Tibial artery (tissue), 4 donors: ENCODE measurements around the gene IREB2.
A peak's percentile ranks its signal among the peaks of the same experiment; 100 is the strongest.
"Not testable (repeated sequence)": the region's sequence is repeated elsewhere in the genome, so short reads cannot be mapped to it uniquely, and the experiment has no call there.

ENCODE experiments used
- DNase-seq, 2 donors: peaks; one replicate each; pipeline ENCODE4 v3.0.0-alpha.2; 2019
- H3K27ac ChIP-seq, 2 donors: fragments of 200-600 bp; sonication (generic) in 1 of 2; 1 replicate in 1 of 2; 2 replicates in 1 of 2; pipeline ENCODE4 v1.5.1; 2018 to 2019; ENCODE audit warnings: mild to moderate bottlenecking in 1 of 2
- H3K27me3 ChIP-seq, 2 donors: fragments of 200-600 bp; sonication (generic) in 1 of 2; one replicate each; pipeline versions ENCODE4 v1.5.1 to v1.6.0; 2016 to 2019
- H3K36me3 ChIP-seq, 3 donors: fragments of 200-600 bp; sonication (generic) in 2 of 3; one replicate each; pipeline ENCODE4 v1.5.1; 2016 to 2019; ENCODE audit warnings: mild to moderate bottlenecking in 2 of 3
- H3K4me1 ChIP-seq, 4 donors: fragments of 200-600 bp; sonication (generic) in 2 of 4; 1 replicate in 3 of 4; 2 replicates in 1 of 4; pipeline ENCODE4 v1.5.1; 2016 to 2019
- H3K4me3 ChIP-seq, 2 donors: fragments of 200-600 bp; sonication (generic) in 1 of 2; 1 replicate in 1 of 2; 2 replicates in 1 of 2; pipeline ENCODE4 v1.5.1; 2018 to 2019; ENCODE audit warnings: mild to moderate bottlenecking in 2 of 2
- H3K9me3 ChIP-seq, 3 donors: fragments of 200-600 bp; sonication (generic) in 1 of 3; one replicate each; pipeline ENCODE4 v1.5.1; 2016 to 2019
- intact Hi-C: fragments of 100-400 bp; cut with DNase I; formaldehyde crosslinking; loops from one replicate; pipeline ENCODE4 v1.15.0; 2023; ENCODE audit warnings: low total_unique reads
- TF ChIP-seq, protein P1 (sequence below), 2 experiments: fragments of 200-600 bp in 1 of 2; fragments of 450-650 bp in 1 of 2; IDR thresholded peaks; one replicate each; pipeline ENCODE4 v1.5.1; 2017 to 2019; ENCODE audit warnings: antibody characterized with exemption in 2 of 2, mild to moderate bottlenecking in 1 of 2, moderate library complexity in 1 of 2

Gene IREB2

DNA sequence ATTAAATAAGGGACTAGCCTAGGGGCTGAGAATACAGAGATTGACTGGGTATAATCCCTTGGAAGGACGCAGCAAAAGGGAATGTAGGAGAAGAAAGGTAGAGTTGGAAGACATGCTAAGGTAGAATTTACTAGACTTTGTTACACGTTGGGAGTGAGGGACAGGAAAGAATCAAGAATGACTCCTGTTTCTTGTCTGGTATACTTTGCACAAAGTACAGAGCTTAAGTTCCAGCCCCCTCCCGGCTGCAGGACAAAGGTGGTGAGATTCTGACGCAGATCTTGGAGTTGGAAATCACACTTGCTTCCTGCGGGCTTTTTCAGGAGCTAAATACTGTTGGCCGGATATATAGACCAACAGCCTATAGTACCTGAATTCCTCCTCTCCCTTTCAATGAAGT, 70.3 kb downstream of the IREB2 start:
- DNase-seq, result no peak
- Histone ChIP-seq H3K27ac (peak overlapping the region; percentile 66 to 76), H3K4me3 (peak overlapping the region; percentile 65 to 76), H3K9me3 (no peaks in the 10 kb centered on the region), H3K4me1 (peaks cover 0 to 9% (median 6%) of the 10 kb centered on the region in 4 donors), H3K36me3 (no peaks in the 10 kb centered on the region), H3K27me3 (no peaks in the 10 kb centered on the region)
- TF ChIP-seq, protein P1, sequence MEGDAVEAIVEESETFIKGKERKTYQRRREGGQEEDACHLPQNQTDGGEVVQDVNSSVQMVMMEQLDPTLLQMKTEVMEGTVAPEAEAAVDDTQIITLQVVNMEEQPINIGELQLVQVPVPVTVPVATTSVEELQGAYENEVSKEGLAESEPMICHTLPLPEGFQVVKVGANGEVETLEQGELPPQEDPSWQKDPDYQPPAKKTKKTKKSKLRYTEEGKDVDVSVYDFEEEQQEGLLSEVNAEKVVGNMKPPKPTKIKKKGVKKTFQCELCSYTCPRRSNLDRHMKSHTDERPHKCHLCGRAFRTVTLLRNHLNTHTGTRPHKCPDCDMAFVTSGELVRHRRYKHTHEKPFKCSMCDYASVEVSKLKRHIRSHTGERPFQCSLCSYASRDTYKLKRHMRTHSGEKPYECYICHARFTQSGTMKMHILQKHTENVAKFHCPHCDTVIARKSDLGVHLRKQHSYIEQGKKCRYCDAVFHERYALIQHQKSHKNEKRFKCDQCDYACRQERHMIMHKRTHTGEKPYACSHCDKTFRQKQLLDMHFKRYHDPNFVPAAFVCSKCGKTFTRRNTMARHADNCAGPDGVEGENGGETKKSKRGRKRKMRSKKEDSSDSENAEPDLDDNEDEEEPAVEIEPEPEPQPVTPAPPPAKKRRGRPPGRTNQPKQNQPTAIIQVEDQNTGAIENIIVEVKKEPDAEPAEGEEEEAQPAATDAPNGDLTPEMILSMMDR (IDR thresholded peaks at IDR 0.05), result no peak
- intact Hi-C loops, result no loop called here

DNA sequence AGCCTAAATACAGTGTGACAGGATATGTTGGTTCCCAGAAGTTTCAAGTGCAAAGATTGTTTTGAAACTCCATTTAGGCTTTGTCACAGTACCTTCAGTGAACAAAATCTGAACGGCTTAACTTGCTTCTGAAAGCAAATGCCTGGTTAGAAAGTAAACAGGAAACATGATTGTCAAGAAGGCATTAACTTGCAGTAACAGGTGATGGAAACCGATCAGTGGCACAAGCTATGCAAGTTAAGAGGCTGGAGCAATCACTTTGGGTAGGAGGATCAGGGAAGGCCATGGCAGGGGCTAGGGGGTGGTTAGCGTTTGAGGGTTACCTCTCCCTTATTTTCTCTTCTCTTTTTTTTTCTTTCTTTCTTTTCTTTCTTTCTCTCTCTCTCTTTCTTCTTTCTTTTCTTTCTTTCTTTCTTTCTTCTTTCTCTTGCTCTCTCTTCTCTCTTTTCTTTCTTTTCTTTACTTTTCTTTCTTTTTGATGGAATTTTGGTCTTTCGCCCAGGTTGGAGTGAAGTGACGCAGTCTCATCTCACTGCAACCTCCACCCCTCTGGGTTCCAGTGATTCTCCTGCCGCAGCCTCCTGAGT, 71.8 kb downstream of the IREB2 start:
- DNase-seq, result no peak
- Histone ChIP-seq H3K27ac (no peak overlapping the region), H3K4me1 (peaks cover 0 to 9% (median 6%) of the 10 kb centered on the region in 4 donors), H3K36me3 (peaks cover 0 to 4% (median 0%) of the 10 kb centered on the region in 3 donors), H3K27me3 (no peaks in the 10 kb centered on the region), H3K4me3 (no peak overlapping the region), H3K9me3 (no peaks in the 10 kb centered on the region)
- intact Hi-C loops, result no loop called here
- TF ChIP-seq, protein P1 (IDR thresholded peaks at IDR 0.05), result no peak

DNA sequence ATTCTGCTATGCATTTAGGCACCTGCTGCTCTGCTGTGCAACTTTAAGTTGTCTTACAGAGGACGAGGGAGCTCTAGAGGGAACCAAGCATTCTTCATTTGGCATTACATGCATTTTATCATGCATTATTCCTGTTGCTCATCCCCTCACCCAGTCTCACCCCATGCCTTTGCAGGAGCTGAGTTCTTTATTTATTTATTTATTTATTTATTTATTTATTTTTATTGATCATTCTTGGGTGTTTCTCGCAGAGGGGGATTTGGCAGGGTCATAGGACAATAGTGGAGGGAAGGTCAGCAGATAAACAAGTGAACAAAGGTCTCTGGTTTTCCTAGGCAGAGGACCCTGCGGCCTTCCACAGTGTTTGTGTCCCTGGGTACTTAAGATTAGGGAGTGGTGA, 82.0 kb downstream of the IREB2 start:
- intact Hi-C loops, H3K4me1 ChIP-seq, DNase-seq, H3K27me3 ChIP-seq, H3K9me3 ChIP-seq, H3K4me3 ChIP-seq, H3K27ac ChIP-seq: not testable (repeated sequence)
- H3K36me3 ChIP-seq, result peaks cover 0 to 39% (median 4%) of the 10 kb centered on the region in 3 donors

DNA sequence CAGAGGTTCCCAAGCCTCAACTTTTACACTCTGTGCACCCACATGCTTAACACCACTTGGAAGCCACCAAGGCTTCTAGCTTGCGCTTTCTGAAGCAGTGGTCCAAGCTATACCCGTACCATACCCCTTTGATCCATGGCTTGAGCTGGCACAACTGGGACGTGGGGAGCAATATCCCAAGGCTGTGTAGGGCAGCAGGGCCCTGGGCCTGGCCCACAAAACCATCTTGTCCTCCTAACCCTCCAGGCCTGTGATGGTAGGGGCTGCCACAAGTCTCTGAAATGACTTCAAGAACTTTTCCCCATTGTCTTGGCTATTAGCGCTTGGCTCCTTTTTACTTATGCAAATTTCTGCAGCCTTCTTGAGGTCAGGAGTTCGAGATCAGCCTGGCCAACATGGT, 86.2 kb downstream of the IREB2 start:
- intact Hi-C loops, result no loop called here
- TF ChIP-seq, protein P1 (IDR thresholded peaks at IDR 0.05), result no peak
- Histone ChIP-seq H3K4me1 (no peaks in the 10 kb centered on the region), H3K4me3 (no peak overlapping the region), H3K27ac (no peak overlapping the region), H3K9me3 (no peaks in the 10 kb centered on the region), H3K27me3 (no peaks in the 10 kb centered on the region), H3K36me3 (peaks cover 0 to 20% (median 0%) of the 10 kb centered on the region in 3 donors)
- no peak for DNase-seq

DNA sequence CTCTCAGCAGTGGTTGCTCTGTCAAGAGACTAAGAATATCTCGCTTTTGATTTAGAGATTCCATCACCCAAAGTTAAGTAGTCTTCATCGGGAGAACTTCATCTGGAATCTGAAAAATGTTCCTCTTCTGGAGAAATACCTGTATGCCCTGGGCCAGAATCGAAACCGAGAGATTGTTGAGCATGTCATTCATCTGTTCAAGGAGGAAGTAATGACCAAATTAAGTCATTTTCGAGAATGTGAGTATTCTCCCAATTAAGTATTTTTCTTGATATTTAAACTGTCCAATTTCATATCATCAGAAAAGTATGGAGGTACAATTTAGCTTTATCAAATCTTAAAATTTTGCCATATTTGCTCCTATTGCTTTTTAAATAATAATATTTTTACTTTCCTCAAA, 89.3 kb downstream of the IREB2 start:
- H3K4me3 ChIP-seq, result no peak overlapping the region
- intact Hi-C loops, result no loop called here
- no peaks in the 10 kb centered on the region for H3K27me3 ChIP-seq
- H3K36me3 ChIP-seq, result peaks cover 0 to 10% (median 0%) of the 10 kb centered on the region in 3 donors
- H3K27ac ChIP-seq, result no peak overlapping the region
- DNase-seq, result no peak
- no peaks in the 10 kb centered on the region for H3K4me1 ChIP-seq
- TF ChIP-seq, protein P1 (IDR thresholded peaks at IDR 0.05), result no peak
- H3K9me3 ChIP-seq, result no peaks in the 10 kb centered on the region

DNA sequence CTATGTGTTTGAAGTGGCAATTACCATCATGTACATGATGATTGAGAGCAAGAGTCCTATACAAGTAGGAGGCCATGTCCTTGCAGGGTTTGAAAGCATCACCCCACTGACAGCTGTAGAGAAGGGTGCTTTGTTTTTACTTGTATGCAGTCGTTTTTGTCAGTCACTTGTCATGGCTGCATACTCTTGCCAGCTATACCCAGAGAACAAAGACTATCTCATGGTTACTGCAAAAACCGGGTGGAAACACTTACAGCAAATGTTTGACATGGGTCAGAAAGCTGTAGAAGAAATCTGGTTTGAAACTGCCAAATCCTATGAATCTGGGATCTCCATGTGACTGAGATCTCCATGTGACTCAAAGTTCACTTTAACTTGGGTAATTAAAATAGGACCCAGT, 95.3 kb downstream of the IREB2 start:
- intact Hi-C loops, result no loop called here
- no peaks in the 10 kb centered on the region for H3K9me3 ChIP-seq
- no peaks in the 10 kb centered on the region for H3K4me1 ChIP-seq
- DNase-seq, result no peak
- H3K4me3 ChIP-seq, result no peak overlapping the region
- peaks cover 0 to 2% (median 0%) of the 10 kb centered on the region in 3 donors for H3K36me3 ChIP-seq
- no peaks in the 10 kb centered on the region for H3K27me3 ChIP-seq
- TF ChIP-seq, protein P1 (IDR thresholded peaks at IDR 0.05), result no peak
- no peak overlapping the region for H3K27ac ChIP-seq
